Naive thymus-derived CD8-positive, alpha-beta T cell (primary cell): ENCODE results near the gene ANO4. TPM values are rescaled to one million over a fixed set of nuclear protein-coding genes. Genes with fewer than 3 reads are reported as not detected.

Source experiments
- ATAC-seq, 2 donors: fragments of 150-1000 bp; cut with Tn5 transposase in 1 of 2; sonication (Bioruptor Pico), chemical (Tn5 transposase) in 1 of 2; 1 replicate in 1 of 2; 2 replicates in 1 of 2; pipeline ENCODE4 v1.10.0; 2021; ENCODE audit warnings: mild to moderate bottlenecking in 2 of 2, moderate library complexity in 2 of 2
- POLR2A ChIA-PET: fragments of 350-600 bp; sonication (Branson Sonifier 250); formaldehyde crosslinking; loops from one replicate; lab custom pipeline; 2021; ENCODE audit warnings: antibody characterized with exemption; lab: Charles Lee
- DNase-seq, 10 donors: peaks; one replicate each; pipeline versions ENCODE4 v3.0.0 to v3.0.0-alpha.2; 2020 to 2022
- H3K27ac Mint-ChIP-seq, 10 donors: one replicate each; pipeline ENCODE4 v1.8.0; 2020 to 2022; ENCODE audit warnings: mild to moderate bottlenecking in 10 of 10, mixed read lengths in 10 of 10, moderate library complexity in 4 of 10, inconsistent platforms in 1 of 10
- H3K27me3 Mint-ChIP-seq, 5 donors: one replicate each; pipeline ENCODE4 v1.8.0; 2021 to 2022; ENCODE audit warnings: mixed read lengths in 5 of 5
- H3K36me3 Mint-ChIP-seq, 3 donors: one replicate each; pipeline ENCODE4 v1.8.0; 2020 to 2022; ENCODE audit warnings: mixed read lengths in 3 of 3, mild to moderate bottlenecking in 2 of 3, inconsistent platforms in 1 of 3
- H3K4me1 Mint-ChIP-seq, 4 donors: one replicate each; pipeline ENCODE4 v1.8.0; 2021 to 2022; ENCODE audit warnings: mixed read lengths in 4 of 4
- H3K4me3 Mint-ChIP-seq, 10 donors: one replicate each; pipeline ENCODE4 v1.8.0; 2020 to 2022; ENCODE audit warnings: mild to moderate bottlenecking in 10 of 10, mixed read lengths in 10 of 10, moderate library complexity in 6 of 10, inconsistent platforms in 1 of 10
- H3K9me3 Mint-ChIP-seq, 9 donors: one replicate each; pipeline ENCODE4 v1.8.0; 2020 to 2022; ENCODE audit warnings: mixed read lengths in 9 of 9, mild to moderate bottlenecking in 3 of 9, inconsistent platforms in 1 of 9, moderate library complexity in 1 of 9
- polyA plus RNA-seq, 3 donors: library from polyadenylated mRNA; unstranded; fragments of 300-500 nt; fragmentation: Illumina TruSeq; gene quantifications; one replicate each; pipeline ENCODE4 v1.2.3, GENCODE V29; 2021
- total RNA-seq, 8 experiments: library from RNA in 2 of 8; stranded (reverse) in 2 of 8; gene quantifications; one replicate each; pipeline ENCODE4 v1.2.3 and lab custom pipeline; 2021 to 2026

The ANO4 gene
- total and polyA plus RNA-seq, 5 experiments from 2014 or later = not detected

GRCh38 chr12:100859063-100859627 lies 64.6 kb downstream of the ANO4 start:
- POLR2A ChIA-PET = no interaction called here
- peaks cover 0 to 8% (median 0%) of the 10 kb centered on the region in 9 donors for H3K9me3 Mint-ChIP-seq
- peaks cover 0 to 13% (median 0%) of the 10 kb centered on the region in 5 donors for H3K27me3 Mint-ChIP-seq
- DNase-seq (no peak), ATAC-seq (no peak)
- H3K36me3 Mint-ChIP-seq = no peaks in the 10 kb centered on the region
- H3K4me1 Mint-ChIP-seq = no peaks in the 10 kb centered on the region
- no peak overlapping the region for H3K27ac Mint-ChIP-seq
- H3K4me3 Mint-ChIP-seq = no peak overlapping the region

- Mint-ChIP-seq H3K9me3 (peaks cover 0 to 8% (median 0%) of the 10 kb centered on the region in 9 donors), H3K27ac (no peak overlapping the region), H3K4me3 (no peak overlapping the region), H3K36me3 (no peaks in the 10 kb centered on the region), H3K27me3 (peaks cover 0 to 10% (median 0%) of the 10 kb centered on the region in 5 donors), H3K4me1 (no peaks in the 10 kb centered on the region)
- POLR2A ChIA-PET = no interaction called here
- no peak for DNase-seq
- ATAC-seq = no peak
Observed at GRCh38 chr12:100860611-100861010, 66.0 kb downstream of the ANO4 start.

- H3K27ac Mint-ChIP-seq = no peak overlapping the region
- H3K36me3 Mint-ChIP-seq = no peaks in the 10 kb centered on the region
- no peak for DNase-seq
- POLR2A ChIA-PET = no interaction called here
- ATAC-seq = no peak
- peaks cover 0 to 8% (median 0%) of the 10 kb centered on the region in 9 donors for H3K9me3 Mint-ChIP-seq
- H3K4me3 Mint-ChIP-seq = no peak overlapping the region
- peaks cover 0 to 4% (median 0%) of the 10 kb centered on the region in 5 donors for H3K27me3 Mint-ChIP-seq
- no peaks in the 10 kb centered on the region for H3K4me1 Mint-ChIP-seq
Observed at GRCh38 chr12:100862676-100863075, 68.1 kb downstream of the ANO4 start.

- POLR2A ChIA-PET = no interaction called here
- DNase-seq (no peak), ATAC-seq (no peak)
- H3K36me3 Mint-ChIP-seq = no peaks in the 10 kb centered on the region
- H3K27me3 Mint-ChIP-seq = peaks cover 0 to 4% (median 0%) of the 10 kb centered on the region in 5 donors
- no peaks in the 10 kb centered on the region for H3K4me1 Mint-ChIP-seq
- no peak overlapping the region for H3K4me3 Mint-ChIP-seq
- H3K27ac Mint-ChIP-seq = no peak overlapping the region
- peaks cover 0 to 10% (median 0%) of the 10 kb centered on the region in 9 donors for H3K9me3 Mint-ChIP-seq
Observed at GRCh38 chr12:100864366-100864765, 69.8 kb downstream of the ANO4 start.

GRCh38 chr12:100867639-100868393 lies 73.2 kb downstream of the ANO4 start:
- DNase-seq (no peak), ATAC-seq (no peak)
- Mint-ChIP-seq H3K4me1 (no peaks in the 10 kb centered on the region), H3K4me3 (no peak overlapping the region), H3K27ac (no peak overlapping the region), H3K36me3 (no peaks in the 10 kb centered on the region), H3K27me3 (peaks cover 0 to 2% (median 0%) of the 10 kb centered on the region in 5 donors), H3K9me3 (peaks cover 0 to 12% (median 0%) of the 10 kb centered on the region in 9 donors)
- POLR2A ChIA-PET = no interaction called here

- H3K9me3 Mint-ChIP-seq = peaks cover 0 to 19% (median 6%) of the 10 kb centered on the region in 9 donors
Observed at GRCh38 chr12:100868487-100868886, 73.9 kb downstream of the ANO4 start.

GRCh38 chr12:100871195-100871734 lies 76.7 kb downstream of the ANO4 start:
- Mint-ChIP-seq H3K4me3 (no peak overlapping the region), H3K27me3 (peaks cover 0 to 12% (median under 1%) of the 10 kb centered on the region in 5 donors), H3K9me3 (peaks cover 0 to 41% (median 12%) of the 10 kb centered on the region in 9 donors), H3K36me3 (peaks cover 0 to 17% (median 0%) of the 10 kb centered on the region in 3 donors), H3K4me1 (no peaks in the 10 kb centered on the region), H3K27ac (no peak overlapping the region)
- POLR2A ChIA-PET = no interaction called here
- DNase-seq = no peak
- no peak for ATAC-seq

More at GRCh38 chr12:100868487-100868886, 73.9 kb downstream of the ANO4 start:
- H3K27ac Mint-ChIP-seq = no peak overlapping the region
- no peaks in the 10 kb centered on the region for H3K27me3 Mint-ChIP-seq
- no peaks in the 10 kb centered on the region for H3K4me1 Mint-ChIP-seq
- POLR2A ChIA-PET = no interaction called here
- no peak overlapping the region for H3K4me3 Mint-ChIP-seq
- DNase-seq (no peak), ATAC-seq (no peak)
- H3K36me3 Mint-ChIP-seq = peaks cover 0 to 6% (median 0%) of the 10 kb centered on the region in 3 donors

- Mint-ChIP-seq H3K27me3 (peaks cover 0 to 12% (median 2%) of the 10 kb centered on the region in 5 donors), H3K27ac (no peak overlapping the region), H3K4me1 (no peaks in the 10 kb centered on the region), H3K9me3 (peaks cover 0 to 36% (median 12%) of the 10 kb centered on the region in 9 donors), H3K4me3 (no peak overlapping the region), H3K36me3 (peaks cover 0 to 17% (median 0%) of the 10 kb centered on the region in 3 donors)
- DNase-seq (no peak), ATAC-seq (no peak)
- POLR2A ChIA-PET = no interaction called here
Observed at GRCh38 chr12:100875156-100875555, 80.6 kb downstream of the ANO4 start.

- Mint-ChIP-seq H3K9me3 (peaks cover 0 to 36% (median 12%) of the 10 kb centered on the region in 9 donors), H3K27ac (no peak overlapping the region), H3K4me1 (no peaks in the 10 kb centered on the region), H3K27me3 (peaks cover 0 to 12% (median 2%) of the 10 kb centered on the region in 5 donors), H3K4me3 (no peak overlapping the region), H3K36me3 (peaks cover 0 to 17% (median 0%) of the 10 kb centered on the region in 3 donors)
- no peak for ATAC-seq
- POLR2A ChIA-PET = no interaction called here
- no peak for DNase-seq
Observed at GRCh38 chr12:100875771-100876170, 81.2 kb downstream of the ANO4 start.

GRCh38 chr12:100877776-100878175 lies 83.2 kb downstream of the ANO4 start:
- no peak overlapping the region for H3K4me3 Mint-ChIP-seq
- H3K4me1 Mint-ChIP-seq = no peaks in the 10 kb centered on the region
- no peak for ATAC-seq
- H3K27me3 Mint-ChIP-seq = peaks cover 0 to 12% (median 2%) of the 10 kb centered on the region in 5 donors
- POLR2A ChIA-PET = no interaction called here
- no peak overlapping the region for H3K27ac Mint-ChIP-seq
- no peak for DNase-seq
- H3K9me3 Mint-ChIP-seq = peaks cover 0 to 34% (median 12%) of the 10 kb centered on the region in 9 donors
- peaks cover 0 to 17% (median 0%) of the 10 kb centered on the region in 3 donors for H3K36me3 Mint-ChIP-seq

GRCh38 chr12:100895192-100895591 lies 100.6 kb downstream of the ANO4 start:
- Mint-ChIP-seq H3K27me3 (peaks cover 0 to 4% (median 2%) of the 10 kb centered on the region in 5 donors), H3K9me3 (peaks cover 0 to 8% (median 1%) of the 10 kb centered on the region in 9 donors), H3K4me1 (no peaks in the 10 kb centered on the region), H3K4me3 (no peak overlapping the region), H3K27ac (no peak overlapping the region), H3K36me3 (no peaks in the 10 kb centered on the region)
- no peak for ATAC-seq
- no peak for DNase-seq
- POLR2A ChIA-PET = no interaction called here

GRCh38 chr12:100896192-100896591 lies 101.6 kb downstream of the ANO4 start:
- H3K36me3 Mint-ChIP-seq = no peaks in the 10 kb centered on the region
- DNase-seq (no peak), ATAC-seq (no peak)
- H3K4me3 Mint-ChIP-seq = no peak overlapping the region
- peaks cover 0 to 4% (median 2%) of the 10 kb centered on the region in 5 donors for H3K27me3 Mint-ChIP-seq
- no peak overlapping the region for H3K27ac Mint-ChIP-seq
- H3K9me3 Mint-ChIP-seq = peaks cover 0 to 11% (median 1%) of the 10 kb centered on the region in 9 donors
- H3K4me1 Mint-ChIP-seq = no peaks in the 10 kb centered on the region
- POLR2A ChIA-PET = no interaction called here

GRCh38 chr12:100897240-100897639 lies 102.7 kb downstream of the ANO4 start:
- Mint-ChIP-seq H3K4me3 (no peak overlapping the region), H3K27me3 (peaks cover 0 to 4% (median 2%) of the 10 kb centered on the region in 5 donors), H3K36me3 (no peaks in the 10 kb centered on the region), H3K9me3 (peaks cover 0 to 11% (median 0%) of the 10 kb centered on the region in 9 donors), H3K4me1 (no peaks in the 10 kb centered on the region), H3K27ac (no peak overlapping the region)
- no peak for DNase-seq
- ATAC-seq = no peak
- POLR2A ChIA-PET = no interaction called here
